Kidney epithelial cell (primary cell): ENCODE results near the gene HBA2. TPM values are rescaled to one million over a fixed set of nuclear protein-coding genes. Genes with fewer than 3 reads are reported as not detected.
"Not testable (repeated sequence)": the region's sequence is repeated elsewhere in the genome, so short reads cannot be mapped to it uniquely, and the experiment has no call there.

Experiments used
- DNase-seq: peaks from one replicate; pipeline ENCODE4 v3.0.0-alpha.2; 2010; ENCODE audit warnings: low read depth
- H3K27me3 ChIP-seq: 2 replicates; pipeline ENCODE4 v1.6.0; 2011; ENCODE audit warnings: low read length; ENCODE audit not compliant: control insufficient read depth, insufficient read depth
- H3K36me3 ChIP-seq: 2 replicates; pipeline ENCODE4 v1.5.1; 2011; ENCODE audit warnings: low read length; ENCODE audit not compliant: control insufficient read depth, insufficient read depth
- H3K4me3 ChIP-seq: 2 replicates; pipeline ENCODE4 v1.5.1; 2011; ENCODE audit warnings: low read depth, mild to moderate bottlenecking, control low read depth, low read length
- CTCF ChIP-seq: IDR thresholded peaks from 2 replicates; pipeline ENCODE4 v1.5.1; 2011; ENCODE audit warnings: mild to moderate bottlenecking, moderate library complexity, low read length, control low read depth, inconsistent platforms; ENCODE audit not compliant: insufficient read depth, poor library complexity, severe bottlenecking
- total RNA-seq: library from RNA; depleted of rRNA; stranded (reverse); fragments of >200 nt; gene quantifications from 2 replicates; pipeline ENCODE4 v1.2.3, GENCODE V29; 2015

Gene HBA2
- total RNA-seq, 1 donor from 2014 or later: not detected

DNA sequence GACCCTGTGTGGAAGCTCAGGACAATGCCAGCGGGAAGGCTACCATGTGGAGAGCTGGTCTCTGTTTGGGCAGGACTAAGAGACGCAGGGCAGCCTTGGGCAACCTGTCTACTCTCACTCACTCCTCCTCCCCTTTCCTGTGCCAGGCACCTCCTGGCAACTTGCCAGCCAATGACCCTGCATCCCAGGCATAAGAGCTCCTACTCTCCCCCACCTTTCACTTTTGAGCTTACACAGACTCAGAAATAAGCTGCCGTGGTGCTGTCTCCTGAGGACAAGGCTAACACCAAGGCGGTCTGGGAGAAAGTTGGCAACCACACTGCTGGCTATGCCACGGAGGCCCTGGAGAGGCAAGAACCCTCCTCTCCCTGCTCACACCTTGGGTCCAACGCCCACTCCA, 4.3 kb upstream of the HBA2 start:
- DNase-seq: no peak
- TF ChIP-seq CTCF: no peak
- H3K4me3 ChIP-seq: no peak overlapping the region
- H3K36me3 ChIP-seq: no peaks in the 10 kb centered on the region
- peaks cover 60% of the 10 kb centered on the region for H3K27me3 ChIP-seq

DNA sequence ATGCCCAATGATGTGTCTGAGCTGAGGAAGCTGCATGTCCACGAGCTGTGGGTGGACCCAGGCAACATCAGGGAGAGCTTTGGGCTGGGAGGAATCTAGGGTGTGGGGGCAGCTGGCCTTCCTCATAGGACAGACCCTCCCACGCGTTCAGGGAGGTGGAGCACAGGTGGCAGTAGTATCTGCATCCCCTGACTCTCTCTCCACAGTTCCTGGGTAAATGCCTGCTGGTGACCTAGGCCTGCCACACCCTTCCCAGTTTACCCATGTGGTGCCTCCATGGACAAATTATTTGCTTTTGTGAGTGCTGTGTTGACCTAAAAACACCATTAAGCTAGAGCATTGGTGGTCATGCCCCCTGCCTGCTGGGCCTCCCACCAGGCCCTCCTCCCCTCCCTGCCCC, 3.7 kb upstream of the HBA2 start:
- no peaks in the 10 kb centered on the region for H3K36me3 ChIP-seq
- DNase-seq: no peak
- no peak for TF ChIP-seq CTCF
- H3K27me3 ChIP-seq: peaks cover 62% of the 10 kb centered on the region
- H3K4me3 ChIP-seq: no peak overlapping the region

DNA sequence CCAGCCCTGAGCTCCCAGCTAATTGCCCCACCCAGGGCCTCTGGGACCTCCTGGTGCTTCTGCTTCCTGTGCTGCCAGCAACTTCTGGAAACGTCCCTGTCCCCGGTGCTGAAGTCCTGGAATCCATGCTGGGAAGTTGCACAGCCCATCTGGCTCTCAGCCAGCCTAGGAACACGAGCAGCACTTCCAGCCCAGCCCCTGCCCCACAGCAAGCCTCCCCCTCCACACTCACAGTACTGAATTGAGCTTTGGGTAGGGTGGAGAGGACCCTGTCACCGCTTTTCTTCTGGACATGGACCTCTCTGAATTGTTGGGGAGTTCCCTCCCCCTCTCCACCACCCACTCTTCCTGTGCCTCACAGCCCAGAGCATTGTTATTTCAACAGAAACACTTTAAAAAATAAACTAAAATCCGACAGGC, 2.6 kb upstream of the HBA2 start:
- H3K4me3 ChIP-seq, DNase-seq, H3K36me3 ChIP-seq: not testable (repeated sequence)
- H3K27me3 ChIP-seq: peaks cover 67% of the 10 kb centered on the region

DNA sequence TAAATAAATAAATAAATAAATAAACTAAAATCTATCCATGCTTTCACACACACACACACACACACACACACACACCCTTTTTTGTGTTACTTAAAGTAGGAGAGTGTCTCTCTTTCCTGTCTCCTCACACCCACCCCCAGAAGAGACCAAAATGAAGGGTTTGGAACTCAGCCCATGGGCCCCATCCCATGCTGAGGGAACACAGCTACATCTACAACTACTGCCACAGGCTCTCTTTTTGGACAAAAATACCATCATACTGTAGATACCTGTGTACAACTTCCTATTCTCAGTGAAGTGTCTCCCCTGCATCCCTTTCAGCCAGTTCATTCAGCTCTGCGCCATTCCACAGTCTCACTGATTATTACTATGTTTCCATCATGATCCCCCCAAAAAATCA, 1.9 kb upstream of the HBA2 start:
- no peak for DNase-seq
- Histone ChIP-seq H3K36me3 (no peaks in the 10 kb centered on the region), H3K4me3 (no peak overlapping the region), H3K27me3 (peaks cover 67% of the 10 kb centered on the region)
- TF ChIP-seq CTCF: no peak

- not testable (repeated sequence) for H3K4me3 ChIP-seq, DNase-seq, H3K36me3 ChIP-seq
- peaks cover 59% of the 10 kb centered on the region for H3K27me3 ChIP-seq
These were observed 657 bp downstream of the HBA2 start for GRCh38 chr16:173211-173854.

- DNase-seq, H3K4me3 ChIP-seq, H3K36me3 ChIP-seq: not testable (repeated sequence)
- H3K27me3 ChIP-seq: peaks cover 54% of the 10 kb centered on the region
These were observed 1.5 kb downstream of the HBA2 start for GRCh38 chr16:173928-174769.

GRCh38 chr16:175011-175949, 2.6 kb downstream of the HBA2 start:
- Histone ChIP-seq H3K27me3 (peaks cover 55% of the 10 kb centered on the region), H3K4me3 (no peak overlapping the region), H3K36me3 (no peaks in the 10 kb centered on the region)
- no peak for DNase-seq
- TF ChIP-seq CTCF: no peak

DNA sequence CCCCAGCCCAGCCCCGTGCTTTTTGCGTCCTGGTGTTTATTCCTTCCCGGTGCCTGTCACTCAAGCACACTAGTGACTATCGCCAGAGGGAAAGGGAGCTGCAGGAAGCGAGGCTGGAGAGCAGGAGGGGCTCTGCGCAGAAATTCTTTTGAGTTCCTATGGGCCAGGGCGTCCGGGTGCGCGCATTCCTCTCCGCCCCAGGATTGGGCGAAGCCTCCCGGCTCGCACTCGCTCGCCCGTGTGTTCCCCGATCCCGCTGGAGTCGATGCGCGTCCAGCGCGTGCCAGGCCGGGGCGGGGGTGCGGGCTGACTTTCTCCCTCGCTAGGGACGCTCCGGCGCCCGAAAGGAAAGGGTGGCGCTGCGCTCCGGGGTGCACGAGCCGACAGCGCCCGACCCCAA, 3.3 kb downstream of the HBA2 start:
- not testable (repeated sequence) for H3K4me3 ChIP-seq, DNase-seq, H3K36me3 ChIP-seq
- peaks cover 58% of the 10 kb centered on the region for H3K27me3 ChIP-seq

DNA sequence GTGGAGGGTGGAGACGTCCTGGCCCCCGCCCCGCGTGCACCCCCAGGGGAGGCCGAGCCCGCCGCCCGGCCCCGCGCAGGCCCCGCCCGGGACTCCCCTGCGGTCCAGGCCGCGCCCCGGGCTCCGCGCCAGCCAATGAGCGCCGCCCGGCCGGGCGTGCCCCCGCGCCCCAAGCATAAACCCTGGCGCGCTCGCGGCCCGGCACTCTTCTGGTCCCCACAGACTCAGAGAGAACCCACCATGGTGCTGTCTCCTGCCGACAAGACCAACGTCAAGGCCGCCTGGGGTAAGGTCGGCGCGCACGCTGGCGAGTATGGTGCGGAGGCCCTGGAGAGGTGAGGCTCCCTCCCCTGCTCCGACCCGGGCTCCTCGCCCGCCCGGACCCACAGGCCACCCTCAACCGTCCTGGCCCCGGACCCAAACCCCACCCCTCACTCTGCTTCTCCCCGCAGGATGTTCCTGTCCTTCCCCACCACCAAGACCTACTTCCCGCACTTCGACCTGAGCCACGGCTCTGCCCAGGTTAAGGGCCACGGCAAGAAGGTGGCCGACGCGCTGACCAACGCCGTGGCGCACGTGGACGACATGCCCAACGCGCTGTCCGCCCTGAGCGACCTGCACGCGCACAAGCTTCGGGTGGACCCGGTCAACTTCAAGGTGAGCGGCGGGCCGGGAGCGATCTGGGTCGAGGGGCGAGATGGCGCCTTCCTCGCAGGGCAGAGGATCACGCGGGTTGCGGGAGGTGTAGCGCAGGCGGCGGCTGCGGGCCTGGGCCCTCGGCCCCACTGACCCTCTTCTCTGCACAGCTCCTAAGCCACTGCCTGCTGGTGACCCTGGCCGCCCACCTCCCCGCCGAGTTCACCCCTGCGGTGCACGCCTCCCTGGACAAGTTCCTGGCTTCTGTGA, 4.1 kb downstream of the HBA2 start, which contains the start of gene HBA1:
Gene HBA1 (plus strand): TSS at position 204 of the 906 bp plus-strand sequence. CDS start 37 bp downstream, at position 241.
- H3K36me3 ChIP-seq, H3K4me3 ChIP-seq, DNase-seq: not testable (repeated sequence)
- H3K27me3 ChIP-seq: peaks cover 56% of the 10 kb centered on the region
